Measurements from ENCODE around the gene ADCY9. TPM values are rescaled to one million over a fixed set of nuclear protein-coding genes. Genes with fewer than 3 reads are reported as not detected.

ADCY9 gene
- polyA plus RNA-seq, 3 donors, result 0.44 to 9.3 (median 0.67) TPM

DNA sequence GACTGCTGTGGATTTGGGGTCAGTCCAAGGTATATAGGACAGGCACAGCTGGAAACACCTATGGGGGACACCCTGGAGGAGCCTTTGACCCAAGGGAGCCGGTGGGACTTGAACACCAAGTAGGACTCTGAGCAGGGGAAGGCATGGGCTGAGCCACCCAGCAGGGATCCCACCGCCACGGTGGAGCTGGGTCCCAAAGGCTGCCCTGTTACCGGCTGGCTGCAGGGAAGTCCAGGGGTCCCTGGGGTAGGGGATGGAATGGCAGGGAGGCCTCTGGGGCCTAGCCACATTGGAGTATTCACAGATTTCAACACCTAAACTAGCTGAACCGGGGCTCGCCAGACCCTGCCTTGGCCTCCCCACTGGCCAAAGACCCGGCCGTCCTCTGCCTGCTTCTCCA, 196.0 kb downstream of the ADCY9 start:
- Histone ChIP-seq H3K27ac (ENCODE audit: low read depth in 1 of 2, low read length in 2 of 2) (no peak overlapping the region), H2AFZ (ENCODE audit: insufficient read depth, low read depth, low read length, poor library complexity, severe bottlenecking) (no peak overlapping the region), H3K4me1 (ENCODE audit: control insufficient read depth in 1 of 2, insufficient read depth in 2 of 2, low read length in 2 of 2) (no peaks in the 10 kb centered on the region), H3K79me2 (ENCODE audit: insufficient read depth, low read length) (no peaks in the 10 kb centered on the region), H3K4me2 (replicated peaks; ENCODE audit: extremely low read depth, low read length, poor library complexity, severe bottlenecking) (no peak overlapping the region), H3K36me3 (replicated peaks in 1 of 2; ENCODE audit: control insufficient read depth in 1 of 2, insufficient read depth in 2 of 2, low read length in 2 of 2) (no peaks in the 10 kb centered on the region), H3K9me3 (replicated peaks in 1 of 2; ENCODE audit: control insufficient read depth in 1 of 2, insufficient read depth in 1 of 2, low read length in 2 of 2) (peaks cover 0 to 27% of the 10 kb centered on the region in 2 donors), H4K20me1 (ENCODE audit: insufficient read depth, low read length) (no peaks in the 10 kb centered on the region), H3K27me3 (ENCODE audit: control insufficient read depth in 2 of 2, insufficient read depth in 2 of 2, low read length in 2 of 2) (peaks cover 0 to 3% of the 10 kb centered on the region in 2 donors), H3K9ac (ENCODE audit: insufficient read depth, low read length, poor library complexity, severe bottlenecking) (no peak overlapping the region), H3K4me3 (replicated peaks in 1 of 3; ENCODE audit: low read depth in 2 of 3, low read length in 3 of 3) (no peak overlapping the region)
- Mint-ChIP-seq H3K36me3 (no peaks in the 10 kb centered on the region), H3K4me3 (no peak overlapping the region), H3K27ac (no peak overlapping the region), H3K27me3 (ENCODE audit: low read depth in 3 of 3) (peaks cover 7 to 24% (median 11%) of the 10 kb centered on the region in 3 donors), H3K4me1 (no peaks in the 10 kb centered on the region), H3K9me3 (peaks cover 13 to 26% (median 22%) of the 10 kb centered on the region in 7 donors)
- TF ChIP-seq, protein P1, sequence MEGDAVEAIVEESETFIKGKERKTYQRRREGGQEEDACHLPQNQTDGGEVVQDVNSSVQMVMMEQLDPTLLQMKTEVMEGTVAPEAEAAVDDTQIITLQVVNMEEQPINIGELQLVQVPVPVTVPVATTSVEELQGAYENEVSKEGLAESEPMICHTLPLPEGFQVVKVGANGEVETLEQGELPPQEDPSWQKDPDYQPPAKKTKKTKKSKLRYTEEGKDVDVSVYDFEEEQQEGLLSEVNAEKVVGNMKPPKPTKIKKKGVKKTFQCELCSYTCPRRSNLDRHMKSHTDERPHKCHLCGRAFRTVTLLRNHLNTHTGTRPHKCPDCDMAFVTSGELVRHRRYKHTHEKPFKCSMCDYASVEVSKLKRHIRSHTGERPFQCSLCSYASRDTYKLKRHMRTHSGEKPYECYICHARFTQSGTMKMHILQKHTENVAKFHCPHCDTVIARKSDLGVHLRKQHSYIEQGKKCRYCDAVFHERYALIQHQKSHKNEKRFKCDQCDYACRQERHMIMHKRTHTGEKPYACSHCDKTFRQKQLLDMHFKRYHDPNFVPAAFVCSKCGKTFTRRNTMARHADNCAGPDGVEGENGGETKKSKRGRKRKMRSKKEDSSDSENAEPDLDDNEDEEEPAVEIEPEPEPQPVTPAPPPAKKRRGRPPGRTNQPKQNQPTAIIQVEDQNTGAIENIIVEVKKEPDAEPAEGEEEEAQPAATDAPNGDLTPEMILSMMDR (IDR thresholded peaks at IDR 0.05), result no peak
- WGBS (ENCODE audit: insufficient coverage), result 85% methylated on average over 8 of the region's 8 CpGs
- intact Hi-C loops (cut with micrococcal nuclease), result loop anchor here in 1 of 2 donors (10.0 kb wide), 1 partner anchor 315 kb away; no protein-coding TSS in a partner anchor
- no peak for DNase-seq

DNA sequence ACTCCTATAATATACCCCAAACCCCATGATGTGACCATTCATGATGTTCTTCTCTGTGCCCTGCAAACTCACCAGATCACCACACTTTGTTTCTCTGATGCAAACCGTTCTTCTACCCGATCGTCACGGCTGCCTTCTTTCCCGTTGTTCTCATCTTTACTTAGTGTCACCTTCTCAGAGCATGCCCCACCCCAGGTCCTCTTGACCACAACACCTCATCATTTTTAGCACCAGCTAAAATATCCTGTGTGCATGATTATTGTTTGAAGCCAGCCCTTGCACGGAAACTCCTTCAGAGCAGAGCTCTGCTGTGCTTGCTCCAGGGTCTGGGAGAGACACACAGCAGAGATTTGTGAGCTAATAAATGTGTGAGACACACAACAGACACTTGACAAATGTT, 196.8 kb downstream of the ADCY9 start:
- Mint-ChIP-seq H3K4me3 (no peak overlapping the region), H3K27ac (peak overlapping the region in 1 of 7 donors; percentile 5), H3K36me3 (no peaks in the 10 kb centered on the region), H3K4me1 (no peaks in the 10 kb centered on the region), H3K9me3 (peaks cover 13 to 26% (median 22%) of the 10 kb centered on the region in 7 donors), H3K27me3 (ENCODE audit: low read depth in 3 of 3) (peaks cover 7 to 20% (median 11%) of the 10 kb centered on the region in 3 donors)
- intact Hi-C loops (cut with micrococcal nuclease), result no loop called here
- DNase-seq, result no peak
- TF ChIP-seq, protein P1 (IDR thresholded peaks at IDR 0.05), result no peak
- H3K27ac ChIP-seq (ENCODE audit: low read depth in 1 of 2, low read length in 2 of 2), result no peak overlapping the region
- H3K79me2 ChIP-seq (ENCODE audit: insufficient read depth, low read length), result no peaks in the 10 kb centered on the region
- no peak overlapping the region for H3K4me2 ChIP-seq (replicated peaks; ENCODE audit: extremely low read depth, low read length, poor library complexity, severe bottlenecking)
- H3K9ac ChIP-seq (ENCODE audit: insufficient read depth, low read length, poor library complexity, severe bottlenecking), result no peak overlapping the region
- peaks cover 0 to 3% of the 10 kb centered on the region in 2 donors for H3K27me3 ChIP-seq (ENCODE audit: control insufficient read depth in 2 of 2, insufficient read depth in 2 of 2, low read length in 2 of 2)
- peaks cover 0 to 27% of the 10 kb centered on the region in 2 donors for H3K9me3 ChIP-seq (replicated peaks in 1 of 2; ENCODE audit: control insufficient read depth in 1 of 2, insufficient read depth in 1 of 2, low read length in 2 of 2)
- H3K4me3 ChIP-seq (replicated peaks in 1 of 3; ENCODE audit: low read depth in 2 of 3, low read length in 3 of 3), result no peak overlapping the region
- H2AFZ ChIP-seq (ENCODE audit: insufficient read depth, low read depth, low read length, poor library complexity, severe bottlenecking), result no peak overlapping the region
- no peaks in the 10 kb centered on the region for H3K4me1 ChIP-seq (ENCODE audit: control insufficient read depth in 1 of 2, insufficient read depth in 2 of 2, low read length in 2 of 2)
- H4K20me1 ChIP-seq (ENCODE audit: insufficient read depth, low read length), result no peaks in the 10 kb centered on the region
- WGBS (ENCODE audit: insufficient coverage), result 100% methylated on average over 3 of the region's 6 CpGs
- H3K36me3 ChIP-seq (replicated peaks in 1 of 2; ENCODE audit: control insufficient read depth in 1 of 2, insufficient read depth in 2 of 2, low read length in 2 of 2), result no peaks in the 10 kb centered on the region

Data from CD14-positive monocyte (primary cell).